Measurements from ENCODE around the gene GAK.

GAK gene

DNA sequence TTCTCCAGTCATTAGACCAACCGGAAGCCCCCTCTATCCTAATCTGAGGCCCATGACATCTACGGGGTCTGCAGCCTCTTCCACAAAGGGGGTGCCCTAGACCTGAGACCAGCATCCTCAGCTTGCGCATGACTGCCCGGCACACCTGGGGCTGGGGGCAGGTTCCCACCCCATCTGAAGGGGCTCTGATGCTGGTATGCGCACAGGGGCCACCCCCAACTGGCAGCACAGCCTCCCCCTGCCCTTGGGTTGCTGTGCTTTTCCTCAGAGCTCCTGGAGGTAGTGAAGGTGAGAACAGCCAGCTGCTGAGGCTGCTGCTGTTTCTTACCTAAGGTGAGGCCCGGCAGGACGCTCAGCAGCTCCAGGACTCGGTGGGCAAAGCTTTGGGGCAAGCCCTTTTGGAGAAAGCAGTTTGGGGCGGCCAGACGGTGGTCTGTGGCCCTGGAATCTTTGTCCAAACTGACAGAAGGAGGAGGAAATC is 87.3 kb downstream of the GAK start:
- no peak for DNase-seq

GRCh38 chr4:839675-840443 is 92.3 kb downstream of the GAK start:
- no peak for DNase-seq

- no peak for DNase-seq
Measured at GRCh38 chr4:837772-838171, 94.3 kb downstream of the GAK start.

- DNase-seq = no peak
Measured at GRCh38 chr4:836750-837301, 95.3 kb downstream of the GAK start.

GRCh38 chr4:836003-836511 is 96.1 kb downstream of the GAK start:
- no peak for DNase-seq

- DNase-seq = no peak
Measured at GRCh38 chr4:835148-836002, 96.7 kb downstream of the GAK start.

DNA sequence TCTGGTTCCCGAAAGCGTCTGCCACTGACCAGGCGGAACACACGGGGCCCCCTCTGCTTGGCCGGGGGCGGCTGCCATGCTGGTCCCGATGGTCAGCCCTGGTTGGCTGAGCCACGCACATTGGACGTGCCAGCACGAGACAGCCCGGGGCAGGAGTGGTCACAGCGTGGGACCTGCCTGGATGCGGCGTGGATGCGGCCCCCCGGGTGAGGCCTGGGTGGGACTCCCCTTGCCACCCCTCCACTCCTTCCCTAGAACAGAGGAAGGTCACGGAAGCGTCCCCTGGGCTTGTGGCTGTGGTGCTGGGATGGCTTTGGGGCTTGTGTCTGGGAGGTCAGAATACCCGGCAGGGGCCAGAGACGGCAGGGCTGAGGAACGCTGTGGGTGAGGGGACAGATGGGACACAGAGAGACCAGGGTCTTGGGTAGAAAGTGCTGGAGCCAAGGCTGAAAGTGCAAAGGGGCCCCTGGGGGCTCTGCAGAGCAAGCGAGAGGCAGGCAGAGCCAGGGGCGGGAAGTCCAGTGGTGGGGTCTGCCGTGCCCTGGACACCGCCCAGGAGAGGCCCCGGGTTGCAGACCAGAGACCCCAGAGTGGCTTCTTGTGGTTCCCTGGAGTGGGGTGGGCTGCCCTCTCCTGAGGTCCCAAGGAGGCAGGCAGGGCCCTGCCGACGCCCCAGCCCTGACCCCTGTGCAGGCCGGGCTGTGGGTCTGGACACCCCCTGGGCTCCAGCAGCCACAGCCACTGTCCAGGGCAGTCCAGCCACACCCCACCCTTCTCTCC is 97.6 kb downstream of the GAK start:
- DNase-seq = no peak

DNA sequence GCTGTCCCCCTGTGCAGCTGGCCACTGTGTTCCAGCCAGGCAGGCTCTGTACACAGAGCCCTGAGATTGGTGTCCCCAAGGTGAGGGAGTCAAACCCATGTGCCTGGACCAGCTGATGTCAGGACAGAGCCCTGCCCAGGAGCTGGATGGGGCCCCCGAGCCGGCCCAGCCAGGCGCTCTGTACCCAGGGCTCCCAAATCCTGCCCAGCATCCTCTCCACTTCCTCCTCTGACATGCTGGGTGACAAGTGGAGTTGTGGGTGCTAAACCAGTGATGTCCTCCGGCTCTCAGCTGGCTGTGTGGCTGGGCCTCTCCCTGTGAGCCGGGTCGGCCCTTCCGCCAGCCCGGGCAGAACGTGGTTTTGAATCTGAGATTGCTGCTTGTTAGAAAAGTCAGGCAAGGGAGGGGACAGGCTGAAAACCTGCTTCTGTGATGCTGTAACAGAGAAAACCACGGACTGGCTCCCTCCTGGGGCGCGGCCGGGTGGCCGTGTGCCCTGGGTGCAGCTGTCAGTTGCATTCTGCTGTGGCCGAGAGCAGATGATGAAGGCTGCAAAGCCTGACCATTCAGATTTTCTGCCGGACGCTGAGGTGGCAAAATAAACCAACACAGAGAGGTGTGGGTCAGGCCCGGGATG is 98.3 kb downstream of the GAK start:
- no peak for DNase-seq

DNA sequence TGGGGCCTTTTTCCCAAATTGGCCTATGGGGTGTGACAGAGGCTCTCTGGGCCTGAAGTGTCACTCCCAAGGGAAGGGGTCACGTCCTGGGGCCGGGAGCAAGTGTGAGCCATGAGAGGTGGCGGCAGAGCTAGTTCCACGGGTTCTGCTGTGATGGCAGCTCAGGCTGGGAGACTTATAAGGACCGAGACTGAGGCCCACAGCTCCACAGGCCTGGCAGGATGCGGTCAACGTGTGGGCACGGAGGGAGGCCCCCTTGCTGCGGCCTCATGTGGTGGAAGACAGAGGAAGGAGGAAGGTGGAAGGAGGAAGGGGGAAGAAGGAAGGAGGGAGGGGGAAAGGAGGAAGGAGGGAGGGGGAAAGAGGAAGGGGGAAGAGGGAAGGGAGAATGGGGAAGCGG is 99.0 kb downstream of the GAK start:
- no peak for DNase-seq

DNA sequence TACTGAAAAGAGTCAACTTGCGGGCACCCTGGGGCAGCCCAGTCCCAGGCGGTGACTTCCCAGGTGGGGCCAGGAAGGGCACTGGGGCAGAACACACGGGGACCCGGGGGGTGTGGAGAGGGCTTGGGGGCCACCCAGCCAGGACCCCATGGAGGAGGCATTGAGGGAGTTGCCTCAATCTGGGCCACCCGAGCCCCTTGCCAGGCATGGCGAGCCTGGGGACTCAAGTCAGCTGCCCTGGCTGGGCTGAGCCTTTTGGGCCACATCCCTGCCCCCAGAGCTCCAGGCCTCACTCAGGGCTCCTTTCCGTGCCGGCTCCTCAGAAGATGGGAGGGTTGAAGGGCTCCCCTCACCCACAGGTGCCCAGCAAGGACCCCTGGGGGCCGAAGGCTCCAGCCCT is 99.6 kb downstream of the GAK start:
- DNase-seq = no peak

DNA sequence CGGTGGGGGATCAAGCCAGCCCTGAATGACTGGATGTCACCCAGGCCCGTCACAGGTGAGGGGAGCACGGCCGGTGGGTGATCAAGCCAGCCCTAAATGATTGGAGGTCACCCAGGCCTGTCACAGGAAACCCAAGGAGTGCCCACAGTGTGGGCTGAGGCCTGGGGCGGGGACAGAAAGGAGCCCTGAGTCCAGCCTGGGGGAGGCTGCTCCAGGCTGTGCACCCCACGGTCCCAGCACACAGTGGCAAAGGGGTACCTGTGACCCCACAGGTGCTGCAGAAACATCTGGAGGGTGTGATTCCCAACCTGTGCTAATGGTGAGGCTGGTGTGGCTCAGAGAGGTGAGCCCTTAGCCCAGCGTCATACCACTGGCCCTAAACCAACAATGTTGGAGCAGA is 100.0 kb downstream of the GAK start:
- DNase-seq = no peak

DNA sequence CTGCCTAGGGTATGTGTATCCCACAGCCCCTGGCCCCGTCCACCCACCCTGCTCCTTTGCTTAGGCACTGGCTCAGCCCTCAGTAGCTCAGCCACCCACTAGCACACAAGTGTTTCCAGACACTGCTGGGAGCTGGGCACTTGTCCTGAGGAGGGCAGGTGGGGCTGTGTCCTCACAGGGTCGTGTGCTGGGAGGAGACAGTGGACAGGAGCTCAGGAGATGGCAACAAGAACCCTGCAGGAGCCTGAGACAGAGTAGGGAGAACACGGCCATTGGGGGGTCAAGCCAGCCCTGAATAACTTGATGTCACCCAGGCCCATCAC is 100.7 kb downstream of the GAK start:
- DNase-seq = no peak

- no peak for DNase-seq
Measured at GRCh38 chr4:830601-831482, 101.3 kb downstream of the GAK start.

DNA sequence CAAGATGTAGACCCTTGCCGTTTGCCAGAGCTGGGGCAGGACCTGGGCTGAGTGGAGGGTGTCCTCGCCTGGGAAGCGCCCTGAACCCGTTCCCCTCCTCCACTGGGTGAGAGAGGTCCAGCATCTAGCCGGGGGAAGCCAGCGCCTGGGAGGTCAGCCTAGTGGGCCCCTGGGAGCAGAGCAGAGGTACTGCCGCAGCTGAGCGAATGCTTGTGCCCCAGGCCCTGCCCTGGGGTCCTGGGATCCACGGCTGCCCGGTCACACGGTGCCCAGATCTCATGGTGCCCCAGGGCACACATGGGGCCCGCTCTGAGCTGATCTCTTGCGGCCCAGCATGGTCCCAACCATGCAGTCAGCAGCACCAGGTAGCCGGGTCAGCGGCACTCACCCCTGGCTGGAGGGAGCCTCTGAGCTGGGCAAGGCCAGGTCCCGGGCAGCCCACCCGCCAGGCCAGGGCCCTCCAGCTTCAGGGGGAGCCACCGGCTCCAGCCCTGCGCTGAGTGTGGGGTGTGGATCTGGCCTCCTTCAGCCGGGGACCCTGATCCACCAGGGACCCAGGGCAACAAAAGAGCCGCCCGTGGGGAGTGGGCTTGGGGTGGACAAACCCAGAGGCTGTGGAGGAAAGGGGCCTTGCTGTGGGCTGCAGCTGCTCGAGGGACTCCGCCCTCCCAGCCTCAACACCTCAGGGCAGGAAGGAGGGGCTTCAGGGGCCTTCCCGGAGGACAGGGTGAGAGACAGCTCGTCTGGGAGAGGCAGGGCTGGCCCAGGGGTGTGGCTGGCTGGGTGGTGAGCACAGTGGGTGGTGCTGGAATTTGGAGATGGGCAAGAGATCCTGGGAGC is 102.1 kb downstream of the GAK start:
- DNase-seq = no peak

- no peak for DNase-seq
Measured at GRCh38 chr4:829291-829690, 102.8 kb downstream of the GAK start.

GRCh38 chr4:828641-829271 is 103.4 kb downstream of the GAK start:
- no peak for DNase-seq

DNA sequence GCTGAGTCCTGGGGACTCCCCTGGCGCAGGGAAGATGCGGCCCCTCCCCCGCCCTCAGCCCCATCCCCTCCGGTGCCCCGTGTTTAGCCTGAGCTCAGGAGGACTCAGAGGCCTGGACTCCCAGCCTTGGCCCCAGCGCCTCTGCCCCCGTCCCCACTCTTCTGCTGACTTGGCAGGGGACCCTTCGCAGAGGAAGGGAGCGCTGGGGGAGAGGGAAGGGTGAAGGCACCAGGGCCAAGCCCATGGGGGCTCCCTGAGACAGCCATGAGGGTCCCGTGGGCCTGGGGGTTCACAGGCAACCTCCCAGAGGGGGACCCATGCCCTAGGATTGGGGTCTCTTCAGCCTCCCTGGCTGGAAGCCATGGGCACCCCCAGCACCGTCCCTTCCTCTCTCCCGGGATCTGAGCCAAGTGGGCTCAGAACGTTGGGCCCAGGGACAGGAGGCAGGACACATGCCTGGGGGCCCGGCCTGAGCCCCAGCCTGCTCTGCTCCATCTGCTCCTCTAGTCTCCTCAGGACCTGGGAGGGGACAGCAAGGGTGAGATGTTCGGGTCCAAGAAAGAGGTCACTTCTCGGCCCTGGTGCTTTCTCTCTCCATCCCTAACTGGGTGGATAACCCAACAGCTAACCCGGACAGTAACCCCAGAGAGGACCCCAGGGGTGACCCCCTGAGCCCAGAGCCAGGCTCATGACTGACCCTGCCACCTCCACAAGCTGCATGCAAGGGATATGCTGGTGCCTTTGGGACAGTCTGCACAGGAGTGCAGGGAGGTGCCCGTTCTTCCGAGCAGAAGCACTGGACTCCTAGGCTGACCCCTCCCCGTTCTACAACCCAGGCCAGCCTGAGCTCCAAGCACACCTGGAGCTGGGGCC is 104.7 kb downstream of the GAK start:
- no peak for DNase-seq

- no peak for DNase-seq
Measured at GRCh38 chr4:826508-827208, 105.5 kb downstream of the GAK start.

Data from NCI-H526 treated with DMSO at 0.1 percent for 48 hours (cell line).